ENCODE results near the gene STK39.

Gene STK39

DNA sequence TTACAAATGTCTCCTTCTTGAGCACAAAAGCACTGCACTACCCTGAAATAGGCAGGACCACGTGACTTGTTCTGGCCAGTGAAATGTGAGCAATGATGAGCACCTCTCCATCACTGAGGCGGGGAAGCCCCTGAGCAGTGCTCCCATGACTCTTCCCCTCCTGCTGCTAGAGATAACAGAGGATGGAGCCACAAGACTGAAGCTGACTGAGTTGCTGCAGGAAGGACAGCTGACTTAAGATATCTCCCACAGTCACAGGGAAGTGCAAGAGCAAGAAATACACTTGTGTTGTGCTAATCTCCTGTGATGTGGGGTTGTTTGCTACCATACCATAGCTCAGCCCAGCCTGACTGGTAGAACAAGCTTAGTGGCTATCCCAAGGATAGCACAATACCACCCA is 38.7 kb downstream of the STK39 start:
- no peak for DNase-seq (ENCODE audit: low read depth)

DNA sequence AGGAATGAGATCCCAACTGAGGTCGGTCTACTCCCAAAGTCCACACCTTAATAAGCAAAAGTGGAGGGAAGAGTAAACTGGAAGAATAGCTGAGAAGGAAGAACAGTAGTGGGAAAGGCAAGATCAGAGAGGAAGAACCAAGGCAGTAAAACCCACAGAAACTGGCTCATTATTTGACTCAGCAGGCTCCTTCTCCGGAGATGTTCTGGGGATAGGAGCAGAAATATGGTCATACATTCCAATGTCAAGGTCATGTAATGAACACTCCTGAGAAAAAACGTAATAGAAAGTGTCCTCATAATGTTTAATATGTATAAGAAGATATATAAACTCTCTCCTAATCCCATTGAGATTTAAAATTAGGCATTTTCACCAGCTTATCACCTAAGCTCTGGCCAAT is 39.5 kb downstream of the STK39 start:
- no peak for DNase-seq (ENCODE audit: low read depth)

DNA sequence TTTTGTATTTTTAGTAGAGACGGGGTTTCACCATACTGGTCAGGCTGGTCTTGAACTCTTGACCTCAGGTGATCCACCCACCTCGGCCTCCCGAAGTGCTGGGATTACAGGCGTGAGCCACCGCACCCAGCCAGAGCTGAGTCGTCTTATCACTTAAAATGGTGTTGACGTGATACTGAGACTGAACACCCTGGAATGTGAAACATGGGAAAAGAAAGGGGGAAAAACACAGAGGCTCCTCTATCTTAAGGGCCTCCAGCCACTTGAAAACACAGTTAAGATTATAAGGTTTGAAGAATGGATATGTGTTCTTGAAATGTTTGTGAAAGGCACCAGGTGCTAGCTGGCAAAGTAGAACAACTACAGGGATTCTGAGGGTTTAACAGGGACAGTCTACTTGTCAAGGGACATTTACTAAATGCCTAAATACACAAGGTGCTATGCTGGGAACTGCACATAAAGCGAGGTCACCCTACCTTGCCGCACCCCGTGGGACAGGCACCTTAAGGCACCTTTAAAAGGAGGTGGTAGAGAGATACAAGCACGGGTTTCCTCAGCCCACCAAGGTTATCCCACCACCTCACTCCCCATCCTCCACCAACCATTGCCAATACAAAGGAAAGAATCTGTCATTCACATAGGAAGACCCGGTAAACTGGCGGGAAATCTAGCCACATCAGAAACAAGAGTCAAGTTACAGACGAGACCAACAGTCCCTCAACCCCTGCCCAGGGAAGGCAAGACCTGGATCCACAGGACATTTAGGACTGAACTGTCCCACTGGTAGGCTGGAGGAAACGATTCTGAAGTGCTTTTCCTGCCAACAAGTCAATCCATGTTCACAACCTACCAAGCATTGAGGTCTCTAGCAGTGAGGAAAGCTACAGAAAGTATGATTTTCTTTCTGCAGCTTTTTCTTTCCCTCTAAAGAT is 43.4 kb downstream of the STK39 start:
- DNase-seq (ENCODE audit: low read depth), result no peak

DNA sequence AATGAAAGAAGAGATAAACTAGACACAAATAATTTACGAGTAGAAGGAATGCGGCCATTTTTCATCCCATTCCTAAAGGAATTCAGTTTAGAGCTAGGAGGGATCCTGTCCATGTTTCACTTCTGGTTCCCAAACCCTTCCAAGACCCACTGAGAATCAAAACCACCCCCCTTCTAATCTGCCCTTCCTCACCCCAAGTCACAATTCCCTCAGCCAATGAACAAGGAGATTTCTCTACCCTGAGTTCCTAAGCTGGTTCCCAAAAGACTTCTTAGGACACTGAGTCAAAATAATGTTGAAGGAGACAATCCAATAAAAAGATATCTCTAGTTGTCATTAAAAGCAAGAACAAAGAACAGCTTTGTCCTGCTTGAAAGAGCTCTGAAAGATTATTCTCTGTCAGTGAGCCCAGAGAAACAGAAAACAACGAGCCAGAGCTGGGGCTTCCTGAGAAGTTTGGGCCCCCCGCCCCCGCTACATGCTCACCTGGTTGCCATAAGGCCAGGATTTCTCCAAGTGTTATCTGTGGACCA is 45.7 kb downstream of the STK39 start:
- DNase-seq (ENCODE audit: low read depth), result no peak

DNA sequence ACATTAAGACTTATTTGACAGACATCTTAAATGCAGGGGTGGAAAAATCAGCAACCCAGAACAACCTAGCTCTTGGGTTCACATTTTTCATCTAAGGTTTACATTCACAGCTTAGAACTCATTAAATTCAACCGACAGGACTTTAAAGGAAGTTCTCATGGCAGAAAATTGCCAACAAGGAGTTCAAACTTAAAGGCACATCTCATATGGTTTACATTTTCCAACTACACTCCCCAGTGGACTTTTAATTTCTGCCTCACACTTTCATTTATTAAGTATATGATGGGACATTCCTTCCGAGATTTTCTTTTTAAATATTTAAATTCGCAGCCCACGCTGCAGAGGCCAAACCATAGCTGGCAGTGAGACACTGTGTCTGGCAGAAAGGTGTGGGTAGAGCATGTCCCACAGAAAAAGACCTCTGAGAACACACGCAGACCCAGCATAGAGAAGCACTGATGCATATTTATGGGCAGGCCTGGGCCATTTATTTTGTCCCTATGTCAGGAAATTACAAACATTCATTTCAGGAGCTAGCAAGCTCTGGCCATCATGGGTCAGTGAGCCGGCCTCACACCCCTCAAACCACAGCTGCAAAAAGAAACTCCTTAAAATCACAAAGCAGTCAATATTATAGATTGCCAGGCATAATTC is 46.3 kb downstream of the STK39 start:
- DNase-seq (ENCODE audit: low read depth), result no peak

DNA sequence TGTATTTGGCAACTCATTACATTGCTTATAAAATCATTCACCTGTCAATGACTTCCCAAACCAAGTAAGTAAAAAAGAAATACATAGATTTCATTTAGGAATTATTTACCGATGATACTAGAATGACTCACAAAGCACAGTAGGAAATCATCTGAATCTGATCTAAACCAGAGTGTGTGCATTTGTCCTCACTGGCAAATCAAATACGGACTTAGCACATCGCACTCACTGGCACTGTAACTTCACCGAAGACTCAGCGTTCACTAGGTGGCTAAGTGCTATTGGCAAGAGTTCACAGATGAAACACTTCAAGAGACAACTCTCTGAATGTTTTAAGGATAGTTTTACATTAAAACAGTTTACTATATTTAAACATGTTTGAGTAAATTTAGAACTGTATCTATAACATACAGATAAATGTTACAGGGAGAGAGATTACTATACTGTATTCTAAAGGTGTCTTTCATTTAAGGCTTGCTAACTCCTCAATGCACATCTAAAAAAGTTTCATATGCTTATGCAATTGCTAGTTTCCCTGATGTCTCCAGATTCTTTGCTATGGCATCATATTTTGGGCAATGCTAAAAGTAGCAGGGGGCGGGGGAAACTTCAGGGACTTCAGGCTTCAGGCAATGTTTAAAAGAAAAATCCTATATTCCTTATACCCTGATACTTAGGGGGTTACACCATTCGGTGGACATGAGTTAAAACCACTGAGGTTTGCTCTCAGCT is 48.8 kb downstream of the STK39 start:
- no peak for DNase-seq (ENCODE audit: low read depth)

DNA sequence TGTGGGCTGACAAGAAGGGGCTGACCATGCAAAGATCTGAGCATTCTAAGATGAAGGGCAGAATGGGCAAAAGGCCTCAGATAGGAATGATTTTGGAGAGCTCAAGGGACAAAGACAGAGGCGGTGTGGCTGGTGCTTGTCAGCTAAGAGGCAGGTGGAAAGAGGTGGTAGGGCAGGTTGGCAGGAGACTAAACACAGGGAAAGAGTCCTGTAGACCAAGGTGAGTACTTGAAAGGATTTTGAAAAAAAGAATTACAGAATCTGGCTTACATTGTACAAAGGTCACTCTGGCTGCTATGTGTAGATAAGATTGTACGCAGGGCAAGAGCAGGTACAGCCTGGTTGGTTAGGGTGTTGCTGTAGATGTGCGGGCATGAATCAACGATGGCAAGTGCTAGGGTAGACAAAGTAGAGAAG is 50.6 kb downstream of the STK39 start:
- DNase-seq (ENCODE audit: low read depth), result no peak

DNA sequence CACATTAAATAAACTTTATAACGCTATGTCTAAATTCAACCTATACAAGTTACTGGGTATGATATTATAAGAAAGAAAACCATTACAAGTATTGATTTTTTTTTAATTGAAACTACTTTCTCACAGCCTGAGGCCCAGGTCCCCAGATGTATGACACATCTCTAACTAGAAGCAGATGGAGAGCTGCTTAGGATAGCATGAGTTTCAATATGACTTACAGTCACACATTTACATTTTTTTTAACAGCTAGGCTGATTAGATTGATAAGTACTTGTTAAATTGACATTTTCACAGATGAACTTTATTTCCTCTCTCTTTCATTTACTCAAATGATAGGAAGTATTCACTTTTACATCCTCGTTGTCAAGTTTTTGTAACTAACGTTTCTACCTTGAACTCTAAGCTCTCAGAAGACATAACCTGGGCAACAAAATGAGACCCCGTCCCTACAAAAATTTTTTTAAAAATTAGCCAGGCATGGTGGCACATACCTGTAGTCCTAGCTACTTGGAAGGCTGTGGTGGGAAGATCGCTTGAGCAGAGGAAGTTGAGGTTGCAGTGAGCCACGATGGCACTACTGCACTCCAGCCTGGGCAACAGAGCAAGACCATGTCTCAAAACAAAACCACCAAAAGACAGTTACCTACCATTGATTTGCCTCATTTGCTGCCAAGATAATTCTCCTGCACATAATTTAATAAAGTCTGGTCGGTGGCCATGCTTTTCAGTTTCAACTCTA is 52.4 kb downstream of the STK39 start:
- no peak for DNase-seq (ENCODE audit: low read depth)

DNA sequence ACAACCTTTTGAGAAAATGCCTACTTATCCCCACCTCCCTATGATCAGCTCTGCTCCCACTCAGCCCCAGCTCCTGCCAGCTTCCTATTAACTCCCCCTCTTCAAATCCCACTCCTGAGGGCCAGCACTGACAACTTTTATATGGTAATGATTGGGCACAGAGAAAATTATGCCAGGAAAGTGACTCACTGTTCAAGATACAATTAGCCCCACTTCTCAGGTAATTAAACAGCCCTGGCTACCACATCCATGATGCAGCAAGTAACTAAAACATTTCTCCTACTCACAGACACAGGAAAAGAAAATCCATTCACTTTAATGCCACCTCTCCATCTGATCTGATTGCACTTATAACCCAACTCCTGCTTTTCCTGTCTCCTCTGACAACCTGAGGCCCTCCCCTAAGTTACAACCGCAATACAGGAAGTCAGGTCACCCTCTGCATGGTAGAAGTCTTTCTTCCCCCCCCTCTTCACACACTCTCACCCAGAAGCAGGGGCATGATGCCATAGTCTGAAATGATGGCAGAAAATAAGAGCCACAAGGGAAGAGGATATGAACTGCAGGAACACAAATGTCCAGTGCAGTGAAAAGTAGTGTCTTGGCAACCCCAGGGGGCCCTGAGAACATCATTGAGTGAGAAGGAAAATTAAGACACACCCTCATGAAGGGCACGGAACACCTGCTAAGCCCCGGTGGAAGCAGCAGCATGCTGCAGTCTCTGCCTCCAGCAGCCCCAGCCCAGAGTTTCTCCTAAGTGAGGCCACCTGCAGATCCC is 54.4 kb downstream of the STK39 start:
- no peak for DNase-seq (ENCODE audit: low read depth)

DNA sequence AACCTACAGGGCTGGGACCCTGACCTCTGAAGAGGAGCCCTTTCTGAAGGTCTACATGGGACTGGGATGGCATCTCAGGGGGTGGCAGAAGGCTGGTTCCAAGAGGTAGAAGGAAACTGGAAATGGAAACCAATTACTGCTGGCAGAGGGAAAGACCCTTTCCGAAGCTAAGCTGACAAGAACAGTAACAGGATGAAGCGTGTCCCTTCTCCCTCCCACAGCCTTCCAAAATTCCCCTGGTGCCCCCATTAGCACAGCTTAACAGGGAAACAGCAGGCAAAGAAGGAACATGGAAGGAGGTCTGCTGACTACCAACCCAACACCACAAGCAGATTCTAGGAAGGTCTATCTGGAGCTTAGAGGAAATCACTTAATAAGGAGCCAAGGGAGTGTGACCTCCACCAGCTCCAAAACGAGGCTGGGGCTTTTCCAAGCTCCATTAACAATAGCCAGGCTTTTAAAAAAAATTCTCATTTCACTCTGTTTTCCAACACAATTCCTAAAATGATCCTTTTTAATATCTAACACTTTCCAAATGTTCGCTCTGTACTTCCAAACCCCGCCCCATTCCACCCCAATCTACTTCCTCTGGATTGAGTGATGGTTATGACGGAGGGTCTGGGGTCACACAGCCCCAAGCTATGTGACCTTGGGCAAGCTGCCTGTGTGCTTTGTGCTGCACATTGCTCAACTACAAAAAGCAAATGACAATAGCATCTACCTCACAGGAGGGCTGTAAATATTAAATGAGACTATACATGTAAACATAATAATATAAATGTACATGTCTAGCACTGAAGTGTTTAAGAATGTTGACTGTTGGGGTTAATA is 55.2 kb downstream of the STK39 start:
- no peak for DNase-seq (ENCODE audit: low read depth)

DNA sequence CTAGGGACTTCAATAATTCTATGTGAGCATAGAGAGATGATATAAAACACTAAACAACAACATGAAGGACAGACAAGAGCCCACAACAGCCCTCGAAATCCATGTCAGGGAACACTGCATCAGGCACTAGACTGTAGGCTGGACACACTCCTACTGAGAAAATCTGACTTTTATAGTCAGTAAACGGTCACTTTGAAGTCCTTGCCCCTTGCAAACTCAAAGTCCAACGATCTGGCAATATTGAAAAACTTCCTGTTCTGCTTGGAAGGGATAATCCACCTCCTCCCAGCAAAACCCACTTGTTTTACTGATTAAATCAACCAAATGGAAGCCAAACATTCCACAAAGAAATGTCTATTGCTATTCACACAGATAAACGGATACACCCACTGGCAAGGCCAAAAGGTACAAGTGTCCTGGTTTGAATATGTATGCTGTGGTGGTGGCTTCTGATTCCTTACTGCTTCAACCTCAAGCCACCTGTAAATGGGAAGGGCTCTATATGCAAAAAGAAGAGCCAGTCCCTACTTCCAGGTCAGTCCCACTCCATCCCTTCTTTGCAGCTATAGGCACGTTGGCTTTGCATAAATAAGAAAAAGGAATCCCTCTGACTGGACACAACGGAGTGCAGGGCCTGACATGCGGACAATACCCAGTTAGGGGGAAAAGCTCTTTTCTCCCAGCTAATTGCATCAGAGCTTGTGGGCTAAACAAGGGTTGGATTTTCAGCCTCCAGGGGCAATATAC is 56.6 kb downstream of the STK39 start:
- DNase-seq (ENCODE audit: low read depth), result no peak

DNA sequence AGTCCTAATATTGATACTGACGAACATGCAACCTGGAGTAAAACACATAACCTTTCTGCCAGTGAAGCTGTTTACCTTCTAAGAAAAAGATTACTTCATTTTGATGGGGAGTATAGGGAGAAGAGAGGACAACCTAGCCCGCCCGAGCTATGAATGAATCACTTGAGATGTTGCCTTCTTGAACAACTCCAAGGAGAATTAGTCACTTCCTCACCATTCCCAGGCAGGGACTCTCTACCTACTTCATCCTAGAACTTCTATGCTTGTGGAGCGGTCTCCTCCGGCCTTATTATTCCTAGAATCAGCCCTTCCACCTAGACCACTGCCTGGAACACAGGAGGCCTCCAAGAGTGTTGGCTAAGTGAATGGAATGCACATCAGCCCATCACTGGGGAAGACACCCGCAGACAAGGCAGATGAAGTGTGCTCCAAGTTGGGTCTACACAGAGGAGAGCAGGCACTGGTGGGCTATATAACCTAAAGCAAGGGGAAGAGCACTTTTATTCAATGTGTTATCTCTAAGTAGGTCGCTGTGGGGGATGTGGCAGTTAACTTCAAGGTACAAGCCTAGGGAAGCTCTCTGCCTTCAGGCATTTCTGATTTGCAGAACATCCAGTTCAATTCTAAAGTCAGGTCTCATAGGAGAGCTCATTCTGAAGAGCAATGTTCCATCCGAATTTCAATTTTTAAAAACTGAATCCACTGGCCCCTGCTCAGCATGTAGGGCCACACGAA is 57.4 kb downstream of the STK39 start:
- DNase-seq (ENCODE audit: low read depth), result peak; percentile 21

DNA sequence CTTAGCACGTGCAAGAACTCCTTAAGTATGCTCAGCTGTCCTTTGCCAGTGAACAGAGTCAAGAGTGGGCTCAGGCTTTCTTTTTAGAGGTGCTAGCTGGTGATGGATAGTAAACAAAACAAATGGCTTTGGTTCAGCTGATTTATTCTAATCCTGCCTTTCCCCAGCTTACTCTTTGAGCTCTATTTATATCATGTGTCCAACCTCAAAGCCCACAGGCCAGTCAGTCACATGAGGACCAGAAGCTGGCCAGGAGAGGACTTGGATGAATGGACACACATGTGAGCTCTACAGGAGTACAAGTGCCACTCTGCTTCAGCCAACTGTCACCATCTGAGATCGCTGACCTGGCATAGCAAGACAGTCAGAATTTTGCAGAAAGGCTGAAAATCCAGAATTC is 59.4 kb downstream of the STK39 start:
- no peak for DNase-seq (ENCODE audit: low read depth)

DNA sequence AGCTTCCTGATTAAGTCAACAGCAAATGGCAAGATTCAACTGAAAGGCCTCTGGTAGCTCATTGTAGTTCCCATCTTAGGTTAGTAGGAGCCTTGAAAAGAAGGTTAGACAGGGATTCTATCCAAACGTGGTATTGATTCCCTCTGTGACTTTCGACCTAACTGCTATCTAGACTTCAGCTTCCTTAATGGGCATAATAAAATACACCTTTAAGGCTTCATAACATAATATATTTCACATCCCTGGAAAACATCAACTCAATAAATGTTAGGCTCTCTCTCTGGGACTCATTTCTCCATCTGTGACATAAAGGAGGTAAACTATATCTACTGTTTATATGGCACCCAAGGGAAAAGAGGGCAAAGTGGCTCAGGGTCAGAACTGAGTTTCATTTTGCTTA is 60.9 kb downstream of the STK39 start:
- no peak for DNase-seq (ENCODE audit: low read depth)

DNA sequence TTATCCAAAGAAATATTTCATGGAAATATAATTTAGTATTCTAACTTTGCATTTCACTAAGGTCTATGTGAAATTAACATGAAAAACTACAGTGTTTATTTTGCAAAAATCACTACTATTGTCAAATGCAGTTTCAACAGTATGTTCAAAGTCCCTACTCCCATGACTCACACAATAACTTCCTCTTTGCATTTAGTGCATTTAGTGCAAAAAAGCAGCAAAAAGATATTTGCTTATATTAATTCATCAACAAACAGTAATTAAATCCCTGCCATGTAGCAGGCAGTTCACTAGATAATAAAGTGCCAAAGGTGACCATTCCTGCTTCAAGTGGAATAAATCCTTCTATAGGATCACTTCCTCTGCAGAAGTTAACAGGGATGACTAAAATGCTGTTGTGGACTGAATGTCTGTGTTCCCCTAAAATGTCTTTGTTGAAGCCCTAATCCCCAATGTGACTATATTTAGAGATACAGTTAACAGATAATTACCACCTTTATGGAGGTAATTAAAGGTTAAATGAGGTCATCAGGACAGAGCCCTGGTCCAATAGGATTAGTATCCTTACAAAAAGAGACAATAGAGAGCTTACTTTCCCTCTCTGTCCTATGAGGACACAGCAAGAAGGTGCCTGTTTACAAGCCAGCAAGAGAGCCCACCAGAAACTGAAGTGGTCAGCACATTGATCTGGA is 61.7 kb downstream of the STK39 start:
- no peak for DNase-seq (ENCODE audit: low read depth)

DNA sequence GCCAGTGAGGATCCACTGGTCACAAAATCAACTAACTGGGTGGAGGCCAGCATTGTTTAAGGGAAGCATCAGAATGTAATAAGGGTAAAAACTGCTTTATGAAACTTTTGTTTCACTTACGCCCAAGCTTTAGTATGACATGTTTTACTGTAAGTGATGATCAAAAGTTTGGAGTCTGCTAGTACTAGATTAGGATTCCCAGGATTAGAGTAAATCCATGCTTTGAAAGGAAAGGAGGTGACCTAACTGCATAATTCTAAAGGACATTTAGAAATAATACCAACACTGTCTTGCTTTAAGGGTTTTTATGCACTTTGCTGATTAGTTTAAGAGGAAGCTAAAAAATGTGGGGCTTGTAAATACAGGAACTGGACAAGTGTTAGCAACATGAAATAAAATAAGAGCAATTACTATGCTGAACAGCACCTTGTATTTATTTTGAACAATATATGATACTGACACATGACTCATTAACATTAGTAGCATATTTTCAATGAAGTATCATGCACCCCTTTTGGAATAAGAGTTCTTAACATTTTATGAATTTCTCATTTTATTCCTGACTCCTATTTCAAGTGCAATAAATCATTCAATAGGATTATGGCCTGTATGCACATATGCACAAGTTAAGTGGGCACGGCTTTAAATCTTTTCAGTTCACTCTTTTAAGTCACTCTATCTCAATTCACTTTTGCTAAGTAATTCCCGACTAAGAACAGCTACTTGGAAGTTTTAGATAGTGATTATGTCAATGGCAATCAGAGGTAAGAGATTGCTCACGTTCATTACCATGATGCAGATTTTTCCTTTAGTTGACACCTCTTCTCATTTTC is 62.5 kb downstream of the STK39 start:
- DNase-seq (ENCODE audit: low read depth), result no peak

DNA sequence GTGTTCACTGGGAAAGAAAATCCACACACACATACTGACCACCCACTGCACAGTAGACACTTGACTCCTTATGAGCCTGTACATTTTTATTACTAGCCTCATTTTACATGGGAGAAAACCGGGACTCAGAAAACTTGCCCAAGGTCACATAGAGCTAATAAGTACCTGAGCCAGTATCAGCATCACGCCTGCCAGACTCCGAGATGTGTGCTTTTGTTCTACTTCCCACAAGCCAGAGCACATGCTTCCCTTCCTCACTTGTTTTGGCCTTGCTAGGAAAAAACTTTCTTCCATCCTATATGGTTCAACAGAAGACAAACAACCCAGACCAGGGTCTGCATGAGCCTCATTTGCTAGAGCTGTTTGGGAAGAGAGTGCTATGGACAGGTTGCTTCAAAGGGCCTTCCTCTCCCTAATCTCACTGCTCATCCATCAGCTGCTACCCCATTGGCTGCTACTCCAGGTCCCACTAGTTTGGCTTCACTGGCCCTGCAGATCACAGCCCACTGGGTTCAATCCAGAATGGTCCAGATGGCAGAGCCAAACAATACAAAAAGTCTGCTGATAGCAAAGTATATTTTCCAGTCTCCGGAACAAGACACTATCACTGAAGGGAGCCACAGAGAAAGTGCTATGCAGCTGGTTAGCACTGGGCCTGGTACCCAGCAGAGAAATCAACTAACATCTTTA is 63.9 kb downstream of the STK39 start:
- DNase-seq (ENCODE audit: low read depth), result no peak

Data from GM04503 (cell line).